ENCODE measurements around the gene CCDC57. TPM values are rescaled to one million over a fixed set of nuclear protein-coding genes. Genes with fewer than 3 reads are reported as not detected.

CCDC57 gene
- total and polyA plus RNA-seq, 2 experiments from 2014 or later: 15.7 to 29.8 TPM

- Histone ChIP-seq H3K36me3 (replicated peaks; ENCODE audit: insufficient read depth, low read depth) (no peaks in the 10 kb centered on the region), H3K79me2 (peaks cover 37% of the 10 kb centered on the region), H2AFZ (no peak overlapping the region), H3K9me3 (ENCODE audit: low read depth) (no peaks in the 10 kb centered on the region), H3K4me2 (peak overlapping the region; percentile 99), H3K27ac (peak overlapping the region; percentile 74), H3K27me3 (no peaks in the 10 kb centered on the region), H3K4me3 (peak overlapping the region; percentile 58), H4K20me1 (ENCODE audit: insufficient read depth, poor library complexity, severe bottlenecking) (peaks cover 18% of the 10 kb centered on the region), H3K9me2 (replicated peaks; ENCODE audit: insufficient read depth) (no peaks in the 10 kb centered on the region), H3K4me1 (ENCODE audit: insufficient read depth) (peaks cover 40% of the 10 kb centered on the region)
- 75% methylated on average over 25 of the region's 28 CpGs for WGBS (ENCODE audit: low lambda C conversion rate, missing lambda C conversion rate)
- TF ChIP-seq EZH2phosphoT487 (IDR thresholded peaks at IDR 0.05; ENCODE audit: low read depth, severe bottlenecking, unreplicated experiment) (no peak), CTCF (IDR thresholded peaks at IDR 0.05; ENCODE audit: poor library complexity) (no peak), EZH2 (IDR thresholded peaks at IDR 0.05; ENCODE audit: borderline replicate concordance) (no peak)
- no peak for DNase-seq (ENCODE audit: low spot score)
These were observed 17.3 kb upstream of the CCDC57 start for GRCh38 chr17:82229698-82230608.

- peaks cover 28% of the 10 kb centered on the region for H3K79me2 ChIP-seq
- H3K9me3 ChIP-seq (ENCODE audit: low read depth): no peaks in the 10 kb centered on the region
- H2AFZ ChIP-seq: peak within 1 kb of the TSS; percentile 92
- H3K27ac ChIP-seq: peak within 1 kb of the TSS; percentile 86
- no peak for TF ChIP-seq EZH2phosphoT487 (IDR thresholded peaks at IDR 0.05; ENCODE audit: low read depth, severe bottlenecking, unreplicated experiment)
- no peak for TF ChIP-seq CTCF (IDR thresholded peaks at IDR 0.05; ENCODE audit: poor library complexity)
- H4K20me1 ChIP-seq (ENCODE audit: insufficient read depth, poor library complexity, severe bottlenecking): peaks cover 11% of the 10 kb centered on the region
- no peaks in the 10 kb centered on the region for H3K9me2 ChIP-seq (replicated peaks; ENCODE audit: insufficient read depth)
- H3K36me3 ChIP-seq (replicated peaks; ENCODE audit: insufficient read depth, low read depth): no peaks in the 10 kb centered on the region
- peak within 1 kb of the TSS; percentile 61 for H3K4me3 ChIP-seq
- no peaks in the 10 kb centered on the region for H3K27me3 ChIP-seq
- peak within 1 kb of the TSS; percentile 99 for H3K4me2 ChIP-seq
- 10% methylated on average over 28 of the region's 105 CpGs for WGBS (ENCODE audit: low lambda C conversion rate, missing lambda C conversion rate)
- H3K4me1 ChIP-seq (ENCODE audit: insufficient read depth): peaks cover 32% of the 10 kb centered on the region
- peak; percentile 91 for DNase-seq (ENCODE audit: low spot score)
These were observed 16.4 kb upstream of the CCDC57 start, which contains the start of gene SLC16A3 for GRCh38 chr17:82228842-82229697. TSS of gene SLC16A3 (plus strand) at chr17:82229042. CDS start at chr17:82236009, 6,967 bp downstream.

GRCh38 chr17:82228278-82228841 lies 15.7 kb upstream of the CCDC57 start:
- no peaks in the 10 kb centered on the region for H3K9me3 ChIP-seq (ENCODE audit: low read depth)
- H3K4me3 ChIP-seq: peak overlapping the region; percentile 61
- peak overlapping the region; percentile 92 for H2AFZ ChIP-seq
- no peaks in the 10 kb centered on the region for H3K9me2 ChIP-seq (replicated peaks; ENCODE audit: insufficient read depth)
- no peaks in the 10 kb centered on the region for H3K27me3 ChIP-seq
- WGBS (ENCODE audit: low lambda C conversion rate, missing lambda C conversion rate): 26% methylated on average over 23 of the region's 63 CpGs
- peak; percentile 67 for DNase-seq (ENCODE audit: low spot score)
- no peaks in the 10 kb centered on the region for H3K36me3 ChIP-seq (replicated peaks; ENCODE audit: insufficient read depth, low read depth)
- peaks cover 26% of the 10 kb centered on the region for H3K79me2 ChIP-seq
- no peak for TF ChIP-seq CTCF (IDR thresholded peaks at IDR 0.05; ENCODE audit: poor library complexity)
- no peak for TF ChIP-seq EZH2 (IDR thresholded peaks at IDR 0.05; ENCODE audit: borderline replicate concordance)
- TF ChIP-seq EZH2phosphoT487 (IDR thresholded peaks at IDR 0.05; ENCODE audit: low read depth, severe bottlenecking, unreplicated experiment): no peak
- H4K20me1 ChIP-seq (ENCODE audit: insufficient read depth, poor library complexity, severe bottlenecking): peaks cover 10% of the 10 kb centered on the region
- H3K27ac ChIP-seq: peak overlapping the region; percentile 86
- H3K4me2 ChIP-seq: peak overlapping the region; percentile 99
- H3K4me1 ChIP-seq (ENCODE audit: insufficient read depth): peaks cover 32% of the 10 kb centered on the region

All from hepatocyte (in vitro differentiated cells).